GM21526 (cell line): ENCODE data around the gene MGLL.

Source experiments
- ATAC-seq: cut with Tn5 transposase; IDR thresholded peaks from one replicate; pipeline ENCODE4 v1.9.1; 2021; ENCODE audit warnings: moderate library complexity; ENCODE audit not compliant: unreplicated experiment, low FRiP score

The MGLL gene

GRCh38 chr3:127815001-127815400 lies 7.3 kb downstream of the MGLL start:
- no peak for ATAC-seq

- ATAC-seq, result no peak
These were observed 8.0 kb downstream of the MGLL start for GRCh38 chr3:127814325-127814781.

GRCh38 chr3:127812151-127812550 lies 10.2 kb downstream of the MGLL start:
- no peak for ATAC-seq

GRCh38 chr3:127811717-127812116 lies 10.6 kb downstream of the MGLL start:
- ATAC-seq, result no peak

- no peak for ATAC-seq
These were observed 12.7 kb downstream of the MGLL start for GRCh38 chr3:127809611-127810010.

- no peak for ATAC-seq
These were observed 13.1 kb downstream of the MGLL start for GRCh38 chr3:127809211-127809610.

- ATAC-seq, result no peak
These were observed 14.1 kb downstream of the MGLL start for GRCh38 chr3:127808197-127808596.

- ATAC-seq, result no peak
These were observed 17.1 kb downstream of the MGLL start for GRCh38 chr3:127805026-127805753.

- no peak for ATAC-seq
These were observed 18.2 kb downstream of the MGLL start for GRCh38 chr3:127804141-127804540.

GRCh38 chr3:127803619-127804018 lies 18.7 kb downstream of the MGLL start:
- ATAC-seq, result no peak

- ATAC-seq, result no peak
These were observed 19.7 kb downstream of the MGLL start for GRCh38 chr3:127802606-127803005.

- no peak for ATAC-seq
These were observed 20.5 kb downstream of the MGLL start for GRCh38 chr3:127801731-127802313.

GRCh38 chr3:127800508-127800907 lies 21.8 kb downstream of the MGLL start:
- ATAC-seq, result no peak

- ATAC-seq, result no peak
These were observed 22.7 kb downstream of the MGLL start for GRCh38 chr3:127799476-127800222.

- ATAC-seq, result no peak
These were observed 23.6 kb downstream of the MGLL start for GRCh38 chr3:127798716-127799115.

GRCh38 chr3:127796831-127797150 lies 25.5 kb downstream of the MGLL start:
- no peak for ATAC-seq

- no peak for ATAC-seq
These were observed 26.1 kb downstream of the MGLL start for GRCh38 chr3:127796045-127796830.

GRCh38 chr3:127794972-127795371 lies 27.3 kb downstream of the MGLL start:
- no peak for ATAC-seq

- no peak for ATAC-seq
These were observed 27.9 kb downstream of the MGLL start for GRCh38 chr3:127794402-127794801.

- no peak for ATAC-seq
These were observed 29.6 kb downstream of the MGLL start for GRCh38 chr3:127792541-127793292.
